Astrocyte of the spinal cord (primary cell): ENCODE data around the gene IFI44L.
A peak's percentile ranks its signal among the peaks of the same experiment; 100 is the strongest.

Experiments used
- DNase-seq: peaks from one replicate; pipeline ENCODE4 v3.0.0; 2011; ENCODE audit warnings: low read depth, low spot score
- H3K4me3 ChIP-seq: 2 replicates; pipeline ENCODE4 v1.5.1; 2011; ENCODE audit warnings: low read depth, mild to moderate bottlenecking, low read length, moderate library complexity
- CTCF ChIP-seq: IDR thresholded peaks from 2 replicates; pipeline ENCODE4 v1.5.1; 2012; ENCODE audit warnings: low read depth, mild to moderate bottlenecking, low read length, inconsistent platforms
- in situ Hi-C: cut with HindIII; loops from 2 replicates; pipeline ENCODE4 v1.10.0; 2017; ENCODE audit warnings: low sequenced_read_pairs

Gene IFI44L

GRCh38 chr1:78649628-78650027 lies 29.4 kb downstream of the IFI44L start, which contains the start of gene IFI44:
TSS of gene IFI44 (plus strand) at chr1:78649831. CDS start at chr1:78650196, 365 bp downstream.
- H3K4me3 ChIP-seq: peak within 1 kb of the TSS; percentile 35
- peak; percentile 87 for DNase-seq
- TF ChIP-seq CTCF: no peak
- in situ Hi-C loops: no loop called here

GRCh38 chr1:78650114-78650660 lies 29.9 kb downstream of the IFI44L start:
- TF ChIP-seq CTCF: no peak
- DNase-seq: peak; percentile 11
- in situ Hi-C loops: no loop called here
- H3K4me3 ChIP-seq: peak overlapping the region; percentile 35

GRCh38 chr1:78651241-78651640 lies 31.0 kb downstream of the IFI44L start:
- peak; percentile 23 for DNase-seq
- peak overlapping the region; percentile 7 for H3K4me3 ChIP-seq
- in situ Hi-C loops: no loop called here

GRCh38 chr1:78652019-78652560 lies 31.8 kb downstream of the IFI44L start:
- DNase-seq: no peak
- TF ChIP-seq CTCF: no peak
- in situ Hi-C loops: no loop called here
- no peak overlapping the region for H3K4me3 ChIP-seq

More at GRCh38 chr1:78651241-78651640, 31.0 kb downstream of the IFI44L start:
- TF ChIP-seq CTCF: no peak

- TF ChIP-seq CTCF: no peak
- in situ Hi-C loops: no loop called here
- DNase-seq: no peak
- H3K4me3 ChIP-seq: no peak overlapping the region
Measured at GRCh38 chr1:78658901-78659300, 38.7 kb downstream of the IFI44L start.

- DNase-seq: no peak
- TF ChIP-seq CTCF: no peak
- in situ Hi-C loops: no loop called here
- H3K4me3 ChIP-seq: no peak overlapping the region
Measured at GRCh38 chr1:78663923-78664322, 43.7 kb downstream of the IFI44L start.
